COR-L47 (cell line): ENCODE results near the gene RET.

Source experiments
- DNase-seq: peaks from one replicate; lab custom pipeline; 2025; lab: John Stamatoyannopoulos, UW

The RET gene

GRCh38 chr10:43044961-43045621 lies 31.8 kb upstream of the RET start:
- no peak for DNase-seq

- DNase-seq, result no peak
Measured at GRCh38 chr10:43045631-43046287, 31.1 kb upstream of the RET start.

GRCh38 chr10:43046288-43046991 lies 30.4 kb upstream of the RET start:
- no peak for DNase-seq

GRCh38 chr10:43047288-43047970 lies 29.4 kb upstream of the RET start:
- no peak for DNase-seq

GRCh38 chr10:43048301-43049051 lies 28.4 kb upstream of the RET start:
- no peak for DNase-seq

- no peak for DNase-seq
Measured at GRCh38 chr10:43049081-43049551, 27.8 kb upstream of the RET start.

- DNase-seq, result no peak
Measured at GRCh38 chr10:43050011-43050410, 26.9 kb upstream of the RET start.

GRCh38 chr10:43053825-43054224 lies 23.0 kb upstream of the RET start:
- DNase-seq, result no peak

GRCh38 chr10:43054593-43054992 lies 22.3 kb upstream of the RET start:
- DNase-seq, result no peak

GRCh38 chr10:43055217-43055616 lies 21.7 kb upstream of the RET start:
- DNase-seq, result no peak

- DNase-seq, result no peak
Measured at GRCh38 chr10:43055991-43056567, 20.8 kb upstream of the RET start.

GRCh38 chr10:43056568-43057011 lies 20.3 kb upstream of the RET start:
- no peak for DNase-seq

- DNase-seq, result no peak
Measured at GRCh38 chr10:43057231-43057711, 19.6 kb upstream of the RET start.

GRCh38 chr10:43057831-43058340 lies 19.0 kb upstream of the RET start:
- no peak for DNase-seq

GRCh38 chr10:43058716-43059335 lies 18.0 kb upstream of the RET start:
- no peak for DNase-seq

GRCh38 chr10:43059336-43059720 lies 17.5 kb upstream of the RET start:
- no peak for DNase-seq

- no peak for DNase-seq
Measured at GRCh38 chr10:43059828-43060227, 17.0 kb upstream of the RET start.

GRCh38 chr10:43060291-43060690 lies 16.6 kb upstream of the RET start:
- no peak for DNase-seq

- DNase-seq, result no peak
Measured at GRCh38 chr10:43061331-43061730, 15.5 kb upstream of the RET start.

- DNase-seq, result no peak
Measured at GRCh38 chr10:43061760-43062159, 15.1 kb upstream of the RET start.
